ENCODE data around the gene FAM240A. TPM values are rescaled to one million over a fixed set of nuclear protein-coding genes. Genes with fewer than 3 reads are reported as not detected.

Gene FAM240A
- total and polyA plus RNA-seq, 2 donors (not counting 3 experiments of a cell fraction or from before 2014, with no cell fraction given) = not detected

GRCh38 chr3:46615976-46616375 is 3.7 kb downstream of the FAM240A start:
- H3K4me1 ChIP-seq (ENCODE audit: control insufficient read depth, extremely low read depth, insufficient read depth, low read length) = no peaks in the 10 kb centered on the region
- H3K9ac ChIP-seq (replicated peaks; ENCODE audit: extremely low read depth, insufficient read depth, low read length) = no peak overlapping the region
- no peak for DNase-seq (ENCODE audit: low read depth, low spot score)
- no peaks in the 10 kb centered on the region for H3K9me1 ChIP-seq (replicated peaks; ENCODE audit: control insufficient read depth, extremely low read depth, insufficient read depth, low read length)
- no peak overlapping the region for H3K4me3 ChIP-seq (replicated peaks in 1 of 3; ENCODE audit: insufficient read depth in 1 of 3, low read depth in 1 of 3, low read length in 3 of 3)
- no peaks in the 10 kb centered on the region for H3K9me3 ChIP-seq (replicated peaks; ENCODE audit: control insufficient read depth, insufficient read depth, low read length)
- H3K4me2 ChIP-seq (ENCODE audit: insufficient read depth, low read length) = no peak overlapping the region
- dilution Hi-C loops (cut with MboI; ENCODE audit: extremely low pct_ligation_motif_present, low sequenced_read_pairs) (no loop called here), intact Hi-C loops (cut with micrococcal nuclease) (no loop called here)
- no peak for FAIRE-seq
- H4K20me1 ChIP-seq (replicated peaks; ENCODE audit: control insufficient read depth, extremely low read depth, insufficient read depth, low read length) = no peaks in the 10 kb centered on the region
- POLR2A ChIA-PET = interaction anchor here (0.7 kb wide), 1 partner anchor 8 kb away, joined by 3 read pairs; no protein-coding TSS in a partner anchor
- H3K36me3 ChIP-seq (ENCODE audit: control insufficient read depth in 2 of 2, extremely low read depth in 1 of 2, insufficient read depth in 2 of 2, low read length in 2 of 2) = no peaks in the 10 kb centered on the region
- no TSS peak for BruUV-seq (replicated peaks)
- CTCF ChIA-PET = no interaction called here
- no peak overlapping the region for H3K27ac ChIP-seq (ENCODE audit: insufficient read depth, low read depth, low read length)
- H3K27me3 ChIP-seq (ENCODE audit: control insufficient read depth in 2 of 2, insufficient read depth in 2 of 2, low read length in 2 of 2) = peaks cover 5 to 8% of the 10 kb centered on the region in 2 experiments
- no peak overlapping the region for H2AFZ ChIP-seq (ENCODE audit: low read depth, low read length)
- TF ChIP-seq EZH2 (IDR thresholded peaks at IDR 0.05; ENCODE audit: borderline replicate concordance, low read depth, low read length, severe bottlenecking) (no peak), GATA2 (IDR thresholded peaks at IDR 0.05; ENCODE audit: insufficient read depth, insufficient read length, low read depth, low read length) (no peak), MYC (IDR thresholded peaks at IDR 0.05; ENCODE audit: low read depth, low read length) (no peak), POLR2AphosphoS5 (IDR thresholded peaks at IDR 0.05; ENCODE audit: insufficient read depth, low read depth, low read length) (no peak), CTCF (IDR thresholded peaks at IDR 0.05; ENCODE audit: extremely low read depth in 1 of 2, insufficient read depth in 1 of 2, low read depth in 1 of 2, low read length in 2 of 2) (no peak), FOS (IDR thresholded peaks at IDR 0.05; ENCODE audit: borderline replicate concordance, insufficient read depth, low read length) (no peak), MAX (IDR thresholded peaks at IDR 0.05; ENCODE audit: insufficient read depth, insufficient read length) (no peak)
- no peaks in the 10 kb centered on the region for H3K79me2 ChIP-seq (ENCODE audit: control insufficient read depth, insufficient read depth, low read length)

All from endothelial cell of umbilical vein (primary cell).